IMR-90 (cell line): ENCODE results near the gene ID2. TPM values are rescaled to one million over a fixed set of nuclear protein-coding genes. Genes with fewer than 3 reads are reported as not detected.

ENCODE experiments used
- ATAC-seq: fragments of 200-7000 bp; cut with Tn5 transposase; 2 replicates; pipeline ENCODE4 v1.9.1; 2020; ENCODE audit warnings: low read depth, mild to moderate bottlenecking, moderate library complexity
- BruUV-seq: library from RNA; stranded (reverse); fragments of 400-500 nt; replicated peaks from 2 replicates; lab custom pipeline; 2021; lab: Mats Ljungman, UMichigan
- CTCF ChIA-PET: fragments of 300-600 bp; formaldehyde crosslinking; extraction: SDS; loops from one replicate; lab custom pipeline; 2021; ENCODE audit warnings: antibody characterized with exemption; lab: Yijun Ruan, JAX
- POLR2A ChIA-PET: fragments of 300-600 bp; sonication (Branson Sonifier 250); formaldehyde crosslinking; loops from one replicate; lab custom pipeline; 2022; ENCODE audit warnings: antibody characterized with exemption; ENCODE audit not compliant: unreplicated experiment; lab: Charles Lee
- DNase-seq: peaks from one replicate; pipeline ENCODE4 v3.0.0; 2013
- H2AFZ ChIP-seq: replicated peaks from 2 replicates; pipeline ENCODE3; 2013; ENCODE audit warnings: low read length, mild to moderate bottlenecking; ENCODE audit not compliant: poor library complexity
- H2AK5ac ChIP-seq: 2 replicates; pipeline ENCODE4 v1.6.1; 2013; ENCODE audit warnings: low read depth, low read length, inconsistent platforms
- H2AK9ac ChIP-seq: replicated peaks from 2 replicates; pipeline ENCODE3; 2013; ENCODE audit warnings: mild to moderate bottlenecking, low read depth, low read length, moderate library complexity; ENCODE audit not compliant: poor library complexity
- H2BK120ac ChIP-seq: 2 replicates; pipeline ENCODE4 v1.6.1; 2013; ENCODE audit warnings: low read depth, low read length, inconsistent platforms
- H2BK15ac ChIP-seq: 3 replicates; pipeline ENCODE4 v1.6.1; 2013; ENCODE audit warnings: low read depth, low read length, inconsistent platforms
- H2BK20ac ChIP-seq: 2 replicates; pipeline ENCODE4 v1.6.1; 2013; ENCODE audit warnings: low read depth, mild to moderate bottlenecking, inconsistent platforms, low read length, moderate library complexity
- H2BK5ac ChIP-seq: 2 replicates; pipeline ENCODE4 v1.6.1; 2013; ENCODE audit warnings: mild to moderate bottlenecking, low read depth, low read length, inconsistent platforms; ENCODE audit not compliant: poor library complexity, severe bottlenecking
- H3K14ac ChIP-seq: replicated peaks from 2 replicates; pipeline ENCODE4 v1.6.1; 2013; ENCODE audit warnings: low read depth, low read length, inconsistent platforms
- H3K18ac ChIP-seq: 2 replicates; pipeline ENCODE4 v1.6.1; 2013; ENCODE audit warnings: low read depth, low read length, control low read depth
- H3K23ac ChIP-seq: 2 replicates; pipeline ENCODE4 v1.6.1; 2013; ENCODE audit warnings: low read depth, low read length, inconsistent platforms
- H3K27ac ChIP-seq: 2 replicates; pipeline ENCODE4 v1.5.1; 2013; ENCODE audit warnings: mild to moderate bottlenecking, control low read depth, low read length; ENCODE audit not compliant: insufficient read depth
- H3K27me3 ChIP-seq: 2 replicates; pipeline ENCODE4 v1.6.1; 2013; ENCODE audit warnings: low read length; ENCODE audit not compliant: control insufficient read depth, insufficient read depth
- H3K36me3 ChIP-seq: 2 replicates; pipeline ENCODE4 v1.6.1; 2013; ENCODE audit warnings: low read length, mixed read lengths; ENCODE audit not compliant: control insufficient read depth, insufficient read depth
- H3K4ac ChIP-seq: 2 replicates; pipeline ENCODE4 v1.6.1; 2013; ENCODE audit warnings: low read depth, low read length, inconsistent platforms
- H3K4me1 ChIP-seq: 2 replicates; pipeline ENCODE4 v1.6.1; 2013; ENCODE audit warnings: low read length, mixed read lengths; ENCODE audit not compliant: control insufficient read depth, insufficient read depth
- H3K4me2 ChIP-seq: 2 replicates; pipeline ENCODE4 v1.6.1; 2013; ENCODE audit warnings: low read depth, mild to moderate bottlenecking, control low read depth, low read length, moderate library complexity
- H3K4me3 ChIP-seq: 2 replicates; pipeline ENCODE4 v1.5.1; 2013; ENCODE audit warnings: low read depth, mild to moderate bottlenecking, control low read depth, low read length, moderate library complexity; ENCODE audit not compliant: insufficient read depth
- H3K56ac ChIP-seq: 2 replicates; pipeline ENCODE4 v1.6.1; 2013; ENCODE audit warnings: low read length, inconsistent platforms; ENCODE audit not compliant: insufficient read depth; ENCODE audit errors: extremely low read depth
- H3K79me1 ChIP-seq, 2 experiments: 2 replicates each; pipeline ENCODE4 v1.6.1; 2013; ENCODE audit warnings: low read length in 2 of 2, inconsistent platforms in 1 of 2, low read depth in 1 of 2
- H3K9ac ChIP-seq: 2 replicates; pipeline ENCODE4 v1.6.1; 2013; ENCODE audit warnings: low read depth, low read length, control low read depth
- H3K9me1 ChIP-seq: 2 replicates; pipeline ENCODE4 v1.6.1; 2013; ENCODE audit warnings: low read length, inconsistent platforms; ENCODE audit not compliant: insufficient read depth
- H3K9me3 ChIP-seq: 2 replicates; pipeline ENCODE4 v1.6.1; 2013; ENCODE audit warnings: low read length; ENCODE audit not compliant: control insufficient read depth, insufficient read depth
- H4K20me1 ChIP-seq: 2 replicates; pipeline ENCODE4 v1.6.1; 2013; ENCODE audit warnings: low read length, inconsistent platforms; ENCODE audit not compliant: insufficient read depth
- H4K5ac ChIP-seq: 2 replicates; pipeline ENCODE4 v1.6.1; 2013; ENCODE audit warnings: mild to moderate bottlenecking, low read depth, low read length, control low read depth
- H4K8ac ChIP-seq, 2 experiments: 2 replicates each; pipeline ENCODE4 v1.6.1; 2013; ENCODE audit warnings: low read depth in 2 of 2, low read length in 2 of 2, control low read depth in 1 of 2, inconsistent platforms in 1 of 2
- H4K91ac ChIP-seq: 2 replicates; pipeline ENCODE4 v1.6.1; 2013; ENCODE audit warnings: low read depth, low read length, inconsistent platforms; ENCODE audit not compliant: insufficient read depth
- CHD1 ChIP-seq: IDR thresholded peaks from 2 replicates; pipeline ENCODE4 v1.6.1; 2012; ENCODE audit warnings: low read depth, low read length, improper control_type of control experiment
- FOS ChIP-seq: fragments of 150-350 bp; IDR thresholded peaks from 2 replicates; pipeline ENCODE4 v1.6.1; 2016; ENCODE audit warnings: low read depth, low read length
- MAFK ChIP-seq: IDR thresholded peaks from 2 replicates; pipeline ENCODE4 v1.6.1; 2012; ENCODE audit warnings: low read depth, low read length, improper control_type of control experiment
- MAZ ChIP-seq: IDR thresholded peaks from 2 replicates; pipeline ENCODE4 v1.6.1; 2012; ENCODE audit warnings: low read depth, mild to moderate bottlenecking, low read length, improper control_type of control experiment, moderate library complexity, borderline replicate concordance
- POLR2A ChIP-seq: IDR thresholded peaks from 2 replicates; pipeline ENCODE4 v1.6.1; 2012; ENCODE audit warnings: mild to moderate bottlenecking, low read depth, low read length
- RCOR1 ChIP-seq: IDR thresholded peaks from 2 replicates; pipeline ENCODE4 v1.6.1; 2012; ENCODE audit warnings: mild to moderate bottlenecking, low read length, improper control_type of control experiment; ENCODE audit not compliant: insufficient replicate concordance
- WGBS, 2 experiments: methylation state at CpG; one replicate each; pipeline versions ENCODE4 v1.1.5 to v1.1.7; 2013; ENCODE audit warnings: missing lambda C conversion rate in 2 of 2; ENCODE audit not compliant: insufficient read length in 1 of 2; ENCODE audit errors: extremely low coverage in 2 of 2; 5-methylcytosine and 5-hydroxymethylcytosine counted together
- dilution Hi-C: fragments of 300-500 bp; cut with HindIII; formaldehyde crosslinking; loops from one replicate; pipeline ENCODE4 v1.14.3; 2018; ENCODE audit warnings: low sequenced_read_pairs; ENCODE audit not compliant: unreplicated experiment
- in situ Hi-C: fragments of 300-500 bp; cut with MboI; formaldehyde crosslinking; loops from 3 replicates; pipeline ENCODE4 v1.14.3; 2019; ENCODE audit warnings: low sequenced_read_pairs, inconsistent platforms, mixed read lengths
- intact Hi-C: fragments of 100-400 bp; cut with micrococcal nuclease; formaldehyde crosslinking; loops from 2 replicates; pipeline ENCODE4 v1.10.0; 2022
- polyA plus RNA-seq, 3 experiments: library from polyadenylated mRNA; depleted of rRNA; stranded (reverse); fragments of >200 nt; gene quantifications; 2 replicates each; pipeline ENCODE4 v1.2.3, GENCODE V29; 2012; ENCODE audit warnings: low replicate concordance in 1 of 3
- total RNA-seq: library from RNA; depleted of rRNA; stranded (reverse); fragments of >200 nt; gene quantifications from 2 replicates; pipeline ENCODE4 v1.2.3, GENCODE V29; 2012

Gene ID2
- total and polyA plus RNA-seq, 2 of the 4 experiments (the other 2 are of a cell fraction) = 264 to 389 TPM

GRCh38 chr2:8678731-8679566 is 2.9 kb upstream of the ID2 start (continued):
- peak; percentile 6 for TF ChIP-seq RCOR1
- peak; percentile 24; the same call in 1 of the 2 replicates for TF ChIP-seq POLR2A
- TF ChIP-seq MAFK = no peak
- peak; percentile 29; the same call in 1 of the 2 replicates for TF ChIP-seq MAZ

- H3K27ac ChIP-seq = peak overlapping the region; percentile 99
- H2BK15ac ChIP-seq = peak overlapping the region; percentile 65
- H3K14ac ChIP-seq = peak overlapping the region; percentile 84
- H2AK5ac ChIP-seq = peak overlapping the region; percentile 57
- H3K79me1 ChIP-seq = peaks cover 0 to 7% of the 10 kb centered on the region in 2 experiments; a peak in 2 of 4 replicates
- CTCF ChIA-PET = interaction anchor here (1.4 kb wide), 1 partner anchor 17 kb away, joined by 4 read pairs; no protein-coding TSS in a partner anchor
- H3K18ac ChIP-seq = peak overlapping the region; percentile 84
- dilution Hi-C loops (no loop called here), intact Hi-C loops (loop anchor here (2.0 kb wide), 2 partner anchors 75 to 261 kb away; no protein-coding TSS in a partner anchor), in situ Hi-C loops (loop anchor here (10.0 to 25.0 kb wide), 4 partner anchors 135 to 1567 kb away; no protein-coding TSS in a partner anchor)
- peak overlapping the region; percentile 83 for H2BK20ac ChIP-seq
- peaks cover 4% of the 10 kb centered on the region for H3K9me3 ChIP-seq
- no CpG with 5 or more reads among the region's 8 CpGs for WGBS, 2 experiments
- POLR2A ChIA-PET = no interaction called here
- H2BK5ac ChIP-seq = peak overlapping the region; percentile 96
- H3K36me3 ChIP-seq = peaks cover 4% of the 10 kb centered on the region
- H4K20me1 ChIP-seq = peaks cover 20% of the 10 kb centered on the region
- peak overlapping the region; percentile 90 for H2BK120ac ChIP-seq
- H3K23ac ChIP-seq = peak overlapping the region; percentile 97
- TF ChIP-seq CHD1 = peak; percentile 48; the same call in 1 of the 2 replicates
- no peak for TF ChIP-seq FOS
- H2AFZ ChIP-seq = peak overlapping the region; percentile 91
- ATAC-seq = no peak
- peak overlapping the region; percentile 93 for H3K4ac ChIP-seq
- peak overlapping the region; percentile 94 for H3K9ac ChIP-seq
- H4K8ac ChIP-seq = peak overlapping the region; percentile 61 to 62
- peak overlapping the region; percentile 87 for H2AK9ac ChIP-seq
- H3K9me1 ChIP-seq = no peaks in the 10 kb centered on the region
- H4K5ac ChIP-seq = peak overlapping the region; percentile 91
- peaks cover 14% of the 10 kb centered on the region for H3K4me1 ChIP-seq
- no peaks in the 10 kb centered on the region for H3K27me3 ChIP-seq
- peak overlapping the region; percentile 95 for H3K4me2 ChIP-seq
- H4K91ac ChIP-seq = peak overlapping the region; percentile 91
- peak overlapping the region; percentile 57 for H3K4me3 ChIP-seq
- no TSS peak for BruUV-seq
- H3K56ac ChIP-seq = peak overlapping the region; percentile 93
- DNase-seq = no peak
Measured at GRCh38 chr2:8679567-8679826, 2.4 kb upstream of the ID2 start.
